GM10266 (cell line): ENCODE measurements around the gene TPCN1.

Experiments
- DNase-seq: peaks from one replicate; pipeline ENCODE4 v3.0.0; 2012; ENCODE audit errors: extremely low spot score
- TF ChIP-seq, protein P1 (sequence below): IDR thresholded peaks from 2 replicates; pipeline ENCODE4 v1.5.1; 2012; ENCODE audit warnings: mild to moderate bottlenecking, low read depth; ENCODE audit not compliant: control insufficient read depth, insufficient read depth; ENCODE audit errors: missing control alignments

The TPCN1 gene

DNA sequence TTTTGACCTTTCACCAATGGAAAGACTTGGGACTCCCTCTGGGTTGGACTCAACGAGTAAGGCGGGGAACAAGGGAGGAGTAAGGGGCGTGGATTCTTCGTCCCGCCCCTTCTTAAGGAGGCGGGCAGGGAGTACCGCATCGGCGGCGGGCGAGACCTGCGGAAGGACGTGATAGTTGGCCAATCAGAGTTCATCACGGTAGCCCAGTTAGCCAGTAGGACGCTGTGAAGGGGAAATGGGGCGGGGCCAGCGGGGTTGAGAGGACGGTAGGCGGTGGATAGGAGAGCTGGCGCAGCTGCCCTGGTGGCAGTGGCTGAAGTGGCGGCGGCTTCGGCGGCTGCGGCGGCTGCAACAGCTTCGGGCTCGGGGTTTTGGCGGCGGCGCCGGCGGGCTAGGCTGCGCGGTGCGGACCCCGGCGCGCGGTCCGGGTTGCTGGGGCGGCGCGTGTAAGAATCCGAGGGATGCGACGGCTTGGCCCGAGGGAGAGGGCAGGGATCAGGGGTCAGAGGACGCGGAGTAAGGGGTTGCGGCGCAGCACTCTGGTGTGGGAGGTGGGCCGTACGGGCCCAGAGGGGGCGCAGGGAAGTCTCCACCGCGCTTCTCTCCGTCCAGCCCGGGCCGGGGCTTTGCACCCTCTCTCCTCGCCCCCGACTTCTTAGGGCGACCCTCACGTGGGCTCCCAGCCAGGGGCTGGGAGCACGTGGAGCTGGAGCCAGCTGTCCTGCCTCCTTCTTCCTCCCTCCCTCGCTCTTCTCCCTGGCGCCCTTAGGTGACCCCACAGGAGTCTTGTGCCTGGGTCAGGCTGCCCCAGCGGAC is at the start of gene TPCN1:
Gene TPCN1, plus strand, starts transcription at position 284 of the 816 bp plus-strand sequence. CDS start 5,389 bp downstream, outside the sequence.
- peak; percentile 97 for DNase-seq
- TF ChIP-seq, protein P1, sequence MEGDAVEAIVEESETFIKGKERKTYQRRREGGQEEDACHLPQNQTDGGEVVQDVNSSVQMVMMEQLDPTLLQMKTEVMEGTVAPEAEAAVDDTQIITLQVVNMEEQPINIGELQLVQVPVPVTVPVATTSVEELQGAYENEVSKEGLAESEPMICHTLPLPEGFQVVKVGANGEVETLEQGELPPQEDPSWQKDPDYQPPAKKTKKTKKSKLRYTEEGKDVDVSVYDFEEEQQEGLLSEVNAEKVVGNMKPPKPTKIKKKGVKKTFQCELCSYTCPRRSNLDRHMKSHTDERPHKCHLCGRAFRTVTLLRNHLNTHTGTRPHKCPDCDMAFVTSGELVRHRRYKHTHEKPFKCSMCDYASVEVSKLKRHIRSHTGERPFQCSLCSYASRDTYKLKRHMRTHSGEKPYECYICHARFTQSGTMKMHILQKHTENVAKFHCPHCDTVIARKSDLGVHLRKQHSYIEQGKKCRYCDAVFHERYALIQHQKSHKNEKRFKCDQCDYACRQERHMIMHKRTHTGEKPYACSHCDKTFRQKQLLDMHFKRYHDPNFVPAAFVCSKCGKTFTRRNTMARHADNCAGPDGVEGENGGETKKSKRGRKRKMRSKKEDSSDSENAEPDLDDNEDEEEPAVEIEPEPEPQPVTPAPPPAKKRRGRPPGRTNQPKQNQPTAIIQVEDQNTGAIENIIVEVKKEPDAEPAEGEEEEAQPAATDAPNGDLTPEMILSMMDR: no peak

DNA sequence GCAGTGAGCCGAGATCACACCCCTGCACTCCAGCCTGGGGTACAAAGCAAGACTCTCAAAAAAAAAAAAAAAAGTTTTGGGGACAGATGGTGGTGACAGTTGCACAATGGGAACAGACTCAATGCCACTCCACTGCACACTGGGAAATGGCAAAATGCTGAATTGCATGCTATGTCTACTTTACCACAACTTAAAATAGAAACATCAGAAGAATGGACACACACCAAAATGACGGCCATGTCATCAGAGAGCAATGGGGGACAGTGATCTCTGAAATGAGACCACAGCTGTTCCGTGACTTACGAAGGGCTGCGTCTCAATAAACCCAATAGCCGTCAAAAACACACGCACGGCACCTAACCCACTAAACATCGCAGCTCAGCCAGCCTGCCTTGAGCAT is 49.7 kb upstream of the TPCN1 start:
- TF ChIP-seq, protein P1: no peak
- no peak for DNase-seq

DNA sequence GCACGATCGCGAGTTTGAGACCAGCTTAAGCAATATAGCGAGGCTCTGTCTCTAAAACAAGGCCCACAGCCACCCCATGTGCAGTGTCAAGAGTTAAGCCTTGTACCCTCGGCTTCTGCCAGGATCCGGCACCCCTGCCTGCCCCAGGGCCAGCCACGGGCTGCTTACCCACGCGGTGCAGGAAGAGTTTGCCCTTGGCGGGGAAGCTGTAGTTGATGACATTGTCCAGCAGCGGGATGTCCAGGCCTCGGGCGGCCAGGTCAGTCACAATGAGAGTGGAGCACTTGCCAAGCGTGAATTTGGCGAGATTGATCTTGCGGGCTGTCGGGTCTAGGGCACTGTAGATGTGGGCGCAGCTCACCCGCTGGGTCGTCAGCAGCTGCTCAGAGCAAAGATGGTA is 49.1 kb upstream of the TPCN1 start:
- TF ChIP-seq, protein P1: no peak
- no peak for DNase-seq

DNA sequence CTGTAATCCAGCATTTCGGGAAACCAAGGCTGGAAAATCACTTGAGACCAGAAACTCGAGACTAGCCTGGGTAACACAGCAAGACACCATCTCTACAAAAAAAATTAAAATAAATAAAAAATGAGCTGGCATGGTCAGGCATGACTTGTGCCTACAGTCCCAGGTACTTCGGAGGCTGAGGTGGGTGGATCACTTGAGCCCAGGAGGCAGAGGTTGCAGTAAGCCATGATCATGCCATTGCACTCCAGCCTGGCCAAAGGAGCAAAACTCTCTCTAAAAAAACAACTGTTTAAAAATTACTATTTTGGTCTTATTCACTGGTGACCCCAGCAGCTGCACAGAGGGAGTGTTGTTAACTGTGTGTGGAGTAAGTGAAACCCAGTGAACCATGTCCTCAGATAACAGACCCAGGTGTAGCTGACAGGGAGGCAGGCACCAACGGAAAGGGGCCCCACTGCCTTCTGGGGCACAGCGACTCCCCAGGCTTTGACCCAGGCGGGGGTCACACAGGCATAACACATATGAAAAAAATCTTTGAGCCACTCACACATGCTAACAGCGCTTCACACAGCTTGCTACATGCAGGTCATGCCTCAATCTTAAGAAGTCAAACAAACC is 48.1 kb upstream of the TPCN1 start:
- TF ChIP-seq, protein P1: no peak
- no peak for DNase-seq

DNA sequence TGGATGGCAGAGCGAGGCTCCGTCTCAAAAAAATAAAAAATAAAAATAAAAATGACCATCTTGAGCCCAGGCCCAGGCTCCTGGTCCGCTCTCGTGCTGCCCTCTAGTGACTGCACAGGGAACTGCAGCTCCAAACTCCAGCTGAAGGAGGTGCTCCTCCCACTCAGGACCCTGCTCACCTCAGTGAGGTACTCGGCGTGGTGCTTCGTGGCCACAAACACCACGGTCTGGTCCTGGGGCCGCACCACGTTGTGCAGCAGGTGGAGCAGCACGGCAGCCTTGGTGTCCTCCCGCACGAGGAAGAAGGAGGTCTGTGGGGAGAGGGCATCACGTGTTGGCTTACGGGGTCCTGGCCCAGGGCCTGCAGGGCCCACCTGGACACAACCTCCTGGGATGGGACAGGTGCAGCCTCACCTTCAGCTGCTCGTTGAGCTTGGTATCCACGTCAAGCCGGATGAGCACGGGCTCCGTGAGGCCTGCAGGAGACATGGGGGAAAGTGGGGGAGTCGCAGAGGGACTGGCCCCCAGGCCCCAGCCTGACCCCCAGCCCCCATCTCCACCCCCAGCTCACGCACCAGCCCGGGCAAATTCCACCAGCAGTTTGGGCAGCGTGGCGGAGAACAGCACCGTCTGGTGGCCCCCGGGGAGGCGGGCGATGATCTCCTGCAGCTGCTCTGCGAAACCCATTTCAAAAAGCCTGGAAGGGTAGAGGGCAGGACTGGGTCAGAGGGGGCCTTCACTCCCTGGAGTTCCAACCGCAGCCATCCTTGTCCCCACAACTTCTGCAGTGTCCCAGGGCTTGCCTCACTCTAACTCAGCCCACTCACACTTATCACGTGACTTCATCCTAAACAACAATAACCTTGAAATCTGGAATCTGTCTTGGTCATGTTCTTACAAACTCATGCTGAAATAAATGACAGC is 46.5 kb upstream of the TPCN1 start:
- DNase-seq: peak; percentile 86
- TF ChIP-seq, protein P1: peak; percentile 99

DNA sequence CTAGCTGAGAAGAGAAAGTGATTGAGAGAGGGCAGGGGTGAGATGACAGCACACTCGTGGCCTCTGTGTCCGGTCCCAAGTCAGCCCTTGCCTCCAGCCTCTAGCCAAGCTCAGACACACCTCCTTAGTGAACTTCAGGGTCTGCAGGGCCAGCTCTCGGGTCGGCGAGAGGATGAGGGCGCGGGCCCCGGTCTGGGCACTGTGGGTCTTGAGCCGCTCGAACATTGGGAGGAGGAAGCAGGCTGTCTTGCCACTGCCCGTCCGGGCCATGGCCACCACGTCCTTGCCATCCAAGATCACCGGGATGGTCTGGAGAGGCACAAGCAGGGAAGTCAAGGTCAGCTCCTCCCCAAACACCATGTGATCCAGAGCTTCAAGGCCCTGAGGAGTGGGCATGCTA is 42.2 kb upstream of the TPCN1 start:
- DNase-seq: no peak
- TF ChIP-seq, protein P1: no peak

DNA sequence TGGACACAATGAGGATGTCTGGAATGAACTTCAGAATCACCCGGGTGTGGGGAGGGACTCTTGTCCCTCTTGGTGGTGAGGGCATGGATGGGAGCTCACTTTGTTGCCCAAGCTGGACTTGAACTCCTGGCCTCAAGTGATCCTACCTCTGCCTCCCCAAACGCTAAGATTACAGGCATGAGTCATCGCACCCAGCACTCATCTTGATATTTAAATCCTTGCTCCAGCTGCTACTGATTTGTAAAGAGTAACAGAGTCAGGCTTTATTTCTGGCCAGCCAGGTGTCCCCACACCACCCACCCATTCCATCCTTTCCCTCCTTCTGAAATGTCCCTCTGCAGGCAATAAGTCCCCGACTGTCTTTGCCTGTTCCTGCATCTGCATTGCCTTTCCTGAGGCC is 40.9 kb upstream of the TPCN1 start:
- TF ChIP-seq, protein P1: no peak
- DNase-seq: no peak
